HG03095 (cell line): ENCODE measurements around the gene ADRA1B.

Experiments
- ATAC-seq: cut with Tn5 transposase; IDR thresholded peaks from one replicate; pipeline ENCODE4 v1.9.1; 2021; ENCODE audit warnings: moderate library complexity; ENCODE audit not compliant: unreplicated experiment

The ADRA1B gene

GRCh38 chr5:159901308-159901707, 15.0 kb upstream of the ADRA1B start:
- ATAC-seq: no peak

DNA sequence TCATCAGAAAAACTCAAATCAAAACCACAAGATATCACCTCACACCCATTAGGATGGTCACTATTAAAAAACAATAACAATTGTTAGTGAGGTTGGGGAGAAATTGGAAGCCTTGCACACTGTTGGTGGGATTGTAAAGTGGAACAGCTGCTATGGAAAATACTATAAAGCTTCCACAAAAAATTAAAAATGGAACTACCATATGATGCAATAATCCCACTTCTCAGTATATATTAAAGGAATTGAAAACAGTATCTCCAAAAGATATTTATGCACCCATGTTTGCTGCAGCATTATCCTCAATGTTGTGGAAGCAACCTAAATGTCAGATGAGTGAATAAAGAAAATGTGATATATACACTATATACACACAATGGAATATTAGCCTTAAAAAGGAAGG, 14.5 kb upstream of the ADRA1B start:
- no peak for ATAC-seq

DNA sequence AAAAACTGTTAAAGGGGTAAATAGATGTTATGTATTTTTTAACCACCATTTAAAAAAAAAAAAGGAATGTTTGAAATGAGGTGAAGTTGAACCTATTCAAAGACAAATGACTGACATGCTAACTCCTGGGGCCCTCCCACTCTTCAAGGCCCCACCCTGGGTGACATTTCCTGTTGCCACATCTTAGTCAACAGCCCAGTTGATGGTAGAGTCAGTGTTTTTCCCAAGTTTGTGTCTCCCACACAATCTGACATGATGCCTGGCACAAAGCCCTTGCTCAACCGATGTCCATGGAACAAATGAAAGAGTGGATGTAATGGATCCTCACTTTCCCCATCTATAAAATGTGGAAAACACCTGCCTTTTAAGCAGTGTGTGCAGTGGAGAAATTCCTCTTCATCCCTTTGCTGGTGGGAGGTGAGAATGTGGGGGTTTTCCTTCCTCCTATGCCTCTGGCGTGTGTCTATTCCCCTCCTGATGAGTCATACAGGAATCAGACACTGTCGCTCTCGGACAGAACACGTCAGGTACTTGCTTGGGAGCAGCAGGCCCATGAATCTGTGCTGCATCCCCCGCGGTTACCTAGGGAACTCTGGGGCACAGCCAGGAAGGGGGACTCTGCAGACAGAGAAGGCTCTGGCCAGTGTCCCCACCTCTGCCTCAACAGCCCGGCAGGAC, 13.7 kb upstream of the ADRA1B start:
- ATAC-seq: no peak

DNA sequence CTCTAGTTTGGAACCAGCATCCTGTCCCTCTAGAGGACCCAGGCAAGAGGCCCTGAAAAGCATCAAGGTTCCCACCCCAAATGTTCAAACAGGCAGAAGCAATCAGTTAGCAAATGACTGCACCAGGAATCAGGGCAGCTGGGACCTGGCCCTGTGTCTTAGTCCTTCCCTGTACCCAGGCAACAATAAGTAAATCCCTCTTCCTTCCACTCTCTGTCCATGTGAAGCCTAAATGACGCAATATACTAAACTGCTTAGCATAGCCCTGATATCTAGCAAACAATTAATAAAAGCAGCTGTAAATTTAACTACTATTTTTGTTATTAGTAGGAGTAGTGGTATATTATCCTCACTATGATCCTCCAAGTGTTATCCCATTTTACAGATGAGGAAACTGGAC, 13.2 kb upstream of the ADRA1B start:
- ATAC-seq: no peak

DNA sequence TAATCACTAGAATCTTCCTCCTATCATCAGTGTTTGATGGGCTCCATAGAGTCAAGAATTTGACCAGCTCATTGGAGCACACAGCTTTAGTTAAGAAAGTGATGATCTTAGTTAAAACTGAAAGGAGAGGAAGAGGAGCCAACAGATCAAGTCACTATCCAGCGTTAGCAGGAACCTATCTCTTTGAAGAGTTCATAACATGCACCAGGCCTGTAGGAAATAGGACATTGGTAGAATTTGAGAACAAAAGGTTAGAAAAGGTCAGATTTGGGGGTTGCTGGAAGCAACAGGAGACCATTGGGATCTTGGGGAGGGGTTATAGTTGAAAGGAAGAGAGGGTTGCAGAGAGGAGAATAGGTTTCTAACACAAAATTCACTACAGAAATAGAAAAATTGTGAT, 11.4 kb upstream of the ADRA1B start:
- ATAC-seq: no peak

DNA sequence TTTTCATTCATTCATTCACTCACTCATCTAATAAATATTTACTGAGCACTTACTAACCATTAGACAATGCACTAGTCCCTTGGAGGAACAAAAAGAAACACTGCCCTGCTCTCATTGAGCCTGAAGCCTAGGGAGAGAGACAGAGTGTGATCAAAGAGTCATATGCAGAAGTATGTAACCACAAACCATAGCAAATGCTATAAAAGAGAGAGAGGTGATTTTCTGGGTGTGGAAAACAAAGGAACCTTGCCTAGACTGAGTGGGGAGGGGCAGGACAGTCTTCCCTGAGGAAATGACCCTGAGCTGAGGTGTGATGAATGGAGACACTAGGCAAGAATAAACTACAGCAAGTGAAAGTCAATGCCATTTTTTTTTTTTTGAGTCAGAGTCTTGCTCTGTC, 10.8 kb upstream of the ADRA1B start:
- ATAC-seq: no peak

- ATAC-seq: no peak
These were observed 9.8 kb upstream of the ADRA1B start for GRCh38 chr5:159906463-159906862.

GRCh38 chr5:159906943-159907342, 9.3 kb upstream of the ADRA1B start:
- no peak for ATAC-seq

- ATAC-seq: no peak
These were observed 8.3 kb upstream of the ADRA1B start for GRCh38 chr5:159907689-159908590.

- no peak for ATAC-seq
These were observed 7.7 kb upstream of the ADRA1B start for GRCh38 chr5:159908591-159908940.

GRCh38 chr5:159909126-159909525, 7.2 kb upstream of the ADRA1B start:
- ATAC-seq: no peak

DNA sequence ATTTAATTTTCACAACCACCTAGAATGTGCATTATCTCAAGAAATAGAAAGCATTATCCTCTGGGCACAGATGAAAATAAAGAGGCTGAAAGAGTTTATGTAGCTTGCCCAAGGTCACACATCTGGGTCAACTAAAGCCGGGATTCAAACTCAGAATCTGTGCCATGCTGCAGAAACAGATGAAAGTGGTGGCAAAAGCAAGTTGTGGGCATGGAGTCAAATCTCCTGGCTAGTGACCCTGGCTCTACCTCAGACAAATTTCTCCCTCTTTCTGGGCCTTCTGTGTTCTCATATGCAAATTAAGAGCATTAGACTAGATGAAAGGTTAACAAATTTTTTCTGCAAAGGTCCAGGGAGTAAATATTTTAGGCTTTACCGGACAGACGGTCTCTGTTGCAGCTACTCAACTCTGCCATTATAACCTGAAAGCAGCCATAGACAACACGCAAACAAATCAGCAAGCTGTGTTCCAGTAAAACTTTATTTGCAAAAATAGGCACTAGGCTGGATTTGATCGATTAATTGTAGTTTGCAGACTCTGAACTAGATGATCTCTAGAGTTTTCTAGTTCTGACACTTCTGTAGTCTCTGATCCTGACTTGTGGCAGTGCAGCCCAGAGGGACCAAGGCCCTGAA, 6.0 kb upstream of the ADRA1B start:
- no peak for ATAC-seq

DNA sequence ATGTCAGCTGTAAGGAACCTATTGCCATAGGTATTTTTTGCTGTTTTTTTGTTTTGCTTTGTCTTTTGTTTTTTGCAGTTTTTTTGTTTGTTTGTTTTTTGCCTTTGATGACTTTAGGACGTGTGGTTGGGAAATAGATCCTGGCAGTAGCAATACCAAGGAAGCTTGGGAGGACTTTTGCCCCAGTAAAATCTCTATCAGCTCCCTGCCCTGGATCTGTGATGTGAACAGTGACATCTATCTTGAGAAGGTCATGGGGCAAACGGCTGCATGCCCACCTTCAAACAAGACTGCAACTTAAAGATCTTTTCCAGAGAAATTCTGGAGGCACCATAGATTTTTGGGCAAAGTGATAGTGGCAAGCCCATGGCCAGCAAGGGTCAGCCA, 5.4 kb upstream of the ADRA1B start:
- no peak for ATAC-seq

DNA sequence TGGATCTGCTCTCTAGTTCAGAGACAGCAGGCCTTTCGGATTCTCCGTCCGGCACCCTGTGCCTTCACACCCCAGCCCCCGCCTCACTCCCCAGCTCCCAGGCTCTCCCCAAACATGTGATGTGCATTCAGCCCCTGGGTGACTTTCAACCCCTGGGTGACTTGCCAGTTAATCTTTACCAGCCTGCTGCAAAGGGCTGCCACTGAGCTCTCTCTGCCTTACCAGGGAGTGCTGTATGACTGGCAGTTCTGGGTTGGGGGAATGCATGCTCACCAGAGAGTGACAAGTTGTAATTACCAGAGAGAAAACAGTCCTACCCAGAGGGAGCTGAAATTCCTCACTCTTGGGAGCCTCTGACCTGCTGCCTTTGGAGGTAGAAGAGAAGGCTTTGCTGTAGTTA, 4.9 kb upstream of the ADRA1B start:
- ATAC-seq: no peak

DNA sequence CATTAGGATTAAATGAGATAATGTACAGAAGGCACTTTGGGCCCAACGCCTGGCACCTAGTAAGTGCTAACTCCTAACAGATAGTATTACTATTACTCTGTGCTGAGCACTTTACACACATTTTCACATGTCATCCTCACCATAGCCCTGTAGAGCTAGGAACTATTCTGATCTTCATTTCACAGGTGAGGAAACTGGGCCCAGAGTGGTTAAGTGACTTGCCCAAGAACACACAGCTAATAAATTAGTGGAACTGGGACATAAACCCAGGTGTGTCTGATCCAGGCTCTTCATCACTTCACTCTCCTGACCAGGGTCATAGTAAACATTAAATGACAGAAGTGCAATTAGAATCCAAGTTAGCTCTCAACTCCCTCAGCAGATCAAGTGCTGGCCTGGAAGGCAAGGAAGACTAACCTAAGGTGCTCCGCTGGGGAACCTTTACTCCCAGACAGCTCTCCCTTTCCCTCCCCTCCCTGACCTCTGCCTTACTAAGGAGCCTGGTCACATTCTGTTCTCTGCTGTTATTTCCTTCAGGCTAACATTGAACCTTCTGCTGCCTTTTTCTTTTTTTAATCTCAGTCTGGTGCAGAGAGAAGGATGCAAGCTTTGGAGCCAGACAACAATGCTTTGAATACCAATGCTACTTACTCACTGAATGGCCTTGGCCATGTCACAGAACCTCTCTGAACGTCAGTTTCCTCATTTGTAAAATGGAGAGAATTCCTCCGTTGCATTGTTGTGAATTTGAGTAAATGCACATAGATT, 4.1 kb upstream of the ADRA1B start:
- ATAC-seq: no peak

- no peak for ATAC-seq
These were observed 3.2 kb upstream of the ADRA1B start for GRCh38 chr5:159913048-159913447.

- no peak for ATAC-seq
These were observed 2.8 kb upstream of the ADRA1B start for GRCh38 chr5:159913501-159913900.

DNA sequence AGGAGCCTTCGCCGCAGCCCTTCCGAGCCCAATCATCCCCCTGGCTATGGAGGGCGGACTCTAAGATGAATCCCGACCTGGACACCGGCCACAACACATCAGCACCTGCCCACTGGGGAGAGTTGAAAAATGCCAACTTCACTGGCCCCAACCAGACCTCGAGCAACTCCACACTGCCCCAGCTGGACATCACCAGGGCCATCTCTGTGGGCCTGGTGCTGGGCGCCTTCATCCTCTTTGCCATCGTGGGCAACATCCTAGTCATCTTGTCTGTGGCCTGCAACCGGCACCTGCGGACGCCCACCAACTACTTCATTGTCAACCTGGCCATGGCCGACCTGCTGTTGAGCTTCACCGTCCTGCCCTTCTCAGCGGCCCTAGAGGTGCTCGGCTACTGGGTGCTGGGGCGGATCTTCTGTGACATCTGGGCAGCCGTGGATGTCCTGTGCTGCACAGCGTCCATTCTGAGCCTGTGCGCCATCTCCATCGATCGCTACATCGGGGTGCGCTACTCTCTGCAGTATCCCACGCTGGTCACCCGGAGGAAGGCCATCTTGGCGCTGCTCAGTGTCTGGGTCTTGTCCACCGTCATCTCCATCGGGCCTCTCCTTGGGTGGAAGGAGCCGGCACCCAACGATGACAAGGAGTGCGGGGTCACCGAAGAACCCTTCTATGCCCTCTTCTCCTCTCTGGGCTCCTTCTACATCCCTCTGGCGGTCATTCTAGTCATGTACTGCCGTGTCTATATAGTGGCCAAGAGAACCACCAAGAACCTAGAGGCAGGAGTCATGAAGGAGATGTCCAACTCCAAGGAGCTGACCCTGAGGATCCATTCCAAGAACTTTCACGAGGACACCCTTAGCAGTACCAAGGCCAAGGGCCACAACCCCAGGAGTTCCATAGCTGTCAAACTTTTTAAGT, 819 bp downstream of the ADRA1B start:
- no peak for ATAC-seq

DNA sequence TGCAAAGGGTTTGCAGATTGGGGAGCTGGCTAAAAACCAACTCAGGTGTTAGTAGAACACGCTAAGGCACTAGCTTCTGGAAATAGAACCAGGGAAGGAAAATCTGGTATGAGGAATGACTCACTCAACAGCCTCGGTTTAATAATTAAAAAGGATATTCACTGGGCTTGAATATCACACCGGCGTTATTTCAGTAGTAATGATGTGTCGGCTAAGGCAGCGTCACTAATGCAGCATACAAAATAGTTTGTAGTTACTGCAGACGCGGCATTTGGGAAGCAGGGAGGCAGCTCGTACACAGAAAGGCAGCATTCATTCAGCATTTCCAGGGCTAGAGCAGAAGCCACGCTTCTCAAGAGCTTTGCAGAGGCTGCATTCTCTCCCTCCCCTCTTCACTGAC, 1.7 kb downstream of the ADRA1B start:
- no peak for ATAC-seq

- no peak for ATAC-seq
These were observed 5.4 kb downstream of the ADRA1B start for GRCh38 chr5:159921721-159922120.
